Body of pancreas (tissue), 4 donors: ENCODE measurements around the gene ARHGEF40.

ENCODE experiments used
- POLR2A ChIP-seq, 3 donors: fragments of 450-650 bp; IDR thresholded peaks; one replicate each; pipeline ENCODE4 v1.6.1; 2016; ENCODE audit warnings: antibody characterized with exemption in 3 of 3, mild to moderate bottlenecking in 2 of 3
- TF ChIP-seq, protein P1 (sequence below), 7 experiments: fragments of 450-650 bp in 4 of 7; fragments of 200-600 bp in 3 of 7; sonication (generic) in 3 of 7; IDR thresholded peaks; one replicate each; pipeline ENCODE4 v1.5.1; 2016 to 2019; ENCODE audit warnings: antibody characterized with exemption in 7 of 7

DNA sequence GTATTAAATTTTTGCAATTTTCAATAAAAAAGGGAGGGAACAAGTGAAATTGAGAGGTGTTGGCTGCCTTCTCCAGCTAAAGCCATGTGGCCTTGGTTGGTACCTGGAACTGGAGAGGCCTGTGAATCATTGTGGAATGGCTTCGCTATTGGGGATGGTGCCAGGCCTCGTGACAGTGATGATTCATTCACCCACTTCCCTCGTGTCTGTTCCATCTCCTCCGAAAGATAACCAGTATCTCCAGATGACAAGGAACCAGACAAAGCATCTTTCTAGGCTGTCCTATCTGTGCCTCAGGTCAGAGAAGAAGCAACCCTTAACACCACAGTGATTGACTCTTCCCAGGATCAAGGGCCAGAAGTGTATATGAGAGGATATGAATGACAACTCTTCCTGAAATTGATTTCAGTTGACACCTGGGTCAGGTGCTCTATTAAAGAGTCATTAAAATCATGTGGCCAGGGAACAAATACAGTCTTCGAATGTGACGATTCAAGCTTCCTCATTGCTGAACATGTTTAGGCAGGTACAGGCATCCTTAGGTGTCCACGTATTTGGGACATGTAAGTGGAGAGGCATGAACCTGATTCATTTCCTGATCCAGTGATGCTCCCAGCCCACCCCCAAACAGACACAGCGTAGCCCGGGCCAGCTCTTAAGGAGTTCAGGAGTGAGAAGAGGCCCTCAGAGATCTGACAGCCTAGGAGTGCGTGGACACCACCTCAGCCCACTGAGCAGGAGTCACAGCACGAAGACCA, 28.2 kb upstream of the ARHGEF40 start, which contains the start of gene RNASE7:
- TF ChIP-seq, protein P1, sequence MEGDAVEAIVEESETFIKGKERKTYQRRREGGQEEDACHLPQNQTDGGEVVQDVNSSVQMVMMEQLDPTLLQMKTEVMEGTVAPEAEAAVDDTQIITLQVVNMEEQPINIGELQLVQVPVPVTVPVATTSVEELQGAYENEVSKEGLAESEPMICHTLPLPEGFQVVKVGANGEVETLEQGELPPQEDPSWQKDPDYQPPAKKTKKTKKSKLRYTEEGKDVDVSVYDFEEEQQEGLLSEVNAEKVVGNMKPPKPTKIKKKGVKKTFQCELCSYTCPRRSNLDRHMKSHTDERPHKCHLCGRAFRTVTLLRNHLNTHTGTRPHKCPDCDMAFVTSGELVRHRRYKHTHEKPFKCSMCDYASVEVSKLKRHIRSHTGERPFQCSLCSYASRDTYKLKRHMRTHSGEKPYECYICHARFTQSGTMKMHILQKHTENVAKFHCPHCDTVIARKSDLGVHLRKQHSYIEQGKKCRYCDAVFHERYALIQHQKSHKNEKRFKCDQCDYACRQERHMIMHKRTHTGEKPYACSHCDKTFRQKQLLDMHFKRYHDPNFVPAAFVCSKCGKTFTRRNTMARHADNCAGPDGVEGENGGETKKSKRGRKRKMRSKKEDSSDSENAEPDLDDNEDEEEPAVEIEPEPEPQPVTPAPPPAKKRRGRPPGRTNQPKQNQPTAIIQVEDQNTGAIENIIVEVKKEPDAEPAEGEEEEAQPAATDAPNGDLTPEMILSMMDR (IDR thresholded peaks at IDR 0.05), result no peak
- no peak for TF ChIP-seq POLR2A (IDR thresholded peaks at IDR 0.05)
